Measurements from ENCODE around the gene SARS2. TPM values are rescaled to one million over a fixed set of nuclear protein-coding genes. Genes with fewer than 3 reads are reported as not detected.

Gene SARS2
- polyA plus RNA-seq, 1 donor, result 31.1 TPM

DNA sequence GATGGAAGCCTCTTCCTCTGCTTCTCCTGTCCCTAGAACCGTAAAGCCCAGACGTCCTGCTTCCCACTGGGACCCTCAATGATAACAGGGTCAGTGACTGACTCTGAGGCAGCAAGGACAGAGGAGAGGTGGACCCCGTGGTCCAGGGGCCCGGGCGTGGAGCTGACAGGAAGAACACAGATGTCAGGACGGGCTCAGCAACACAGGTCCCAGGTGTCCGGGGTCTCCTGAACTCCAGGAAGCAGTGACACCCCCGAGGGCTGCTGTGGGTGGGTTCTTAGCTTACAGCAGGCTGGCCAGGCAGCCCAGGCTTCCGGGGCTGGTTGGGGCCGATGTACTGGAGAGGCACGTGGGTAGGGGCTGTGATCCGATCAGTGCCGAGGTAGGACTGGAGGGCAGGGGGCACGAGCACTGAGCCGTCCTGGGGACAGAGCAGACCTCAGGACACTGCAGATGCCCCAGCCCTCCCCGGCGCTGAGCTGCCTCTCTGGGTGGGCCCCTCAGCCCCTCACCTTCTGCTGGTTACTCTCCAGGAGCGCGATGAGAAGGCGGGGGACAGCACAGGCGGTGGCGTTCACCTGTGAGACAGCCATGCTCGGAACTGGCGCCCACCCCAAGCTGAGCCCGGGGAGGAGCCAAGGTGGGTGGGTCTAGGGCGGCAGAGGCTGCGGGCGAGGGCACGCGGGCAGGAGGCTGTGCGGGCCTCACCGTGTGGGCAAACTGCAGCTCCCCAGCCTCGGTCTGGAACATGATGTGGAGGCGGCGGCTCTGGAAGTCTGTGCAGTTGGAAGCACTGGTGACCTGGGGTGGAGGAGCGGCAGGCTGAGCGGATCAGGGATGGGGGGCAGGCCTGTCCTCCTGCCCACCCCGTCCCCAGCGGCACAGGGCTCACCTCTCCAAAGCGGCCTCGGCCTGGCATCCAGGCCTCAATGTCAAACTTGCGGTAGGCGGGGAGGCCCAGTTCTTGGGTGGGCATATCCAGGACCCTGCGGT lies 14.9 kb downstream of the SARS2 start:
- DNase-seq, result no peak

DNA sequence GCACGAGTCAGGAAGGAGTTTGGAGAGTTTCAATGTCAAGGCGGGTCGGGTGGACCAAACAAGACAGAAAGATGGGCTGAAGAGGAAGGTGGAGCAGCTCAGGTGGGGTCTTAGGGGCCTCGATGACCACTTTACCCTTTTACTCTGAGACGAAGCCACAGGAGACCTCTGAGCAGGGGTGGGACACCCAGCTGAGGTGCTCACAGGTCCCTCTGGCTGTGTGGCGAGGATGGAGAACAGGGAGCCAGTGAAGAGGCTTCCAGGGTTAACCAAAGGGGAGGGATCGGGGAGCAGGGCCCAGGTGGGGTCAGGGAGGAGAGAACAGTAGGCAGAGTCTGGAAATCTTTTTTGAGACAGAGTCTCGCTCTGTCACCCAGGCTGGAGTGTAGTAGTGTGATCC lies 16.6 kb downstream of the SARS2 start:
- DNase-seq, result no peak

DNA sequence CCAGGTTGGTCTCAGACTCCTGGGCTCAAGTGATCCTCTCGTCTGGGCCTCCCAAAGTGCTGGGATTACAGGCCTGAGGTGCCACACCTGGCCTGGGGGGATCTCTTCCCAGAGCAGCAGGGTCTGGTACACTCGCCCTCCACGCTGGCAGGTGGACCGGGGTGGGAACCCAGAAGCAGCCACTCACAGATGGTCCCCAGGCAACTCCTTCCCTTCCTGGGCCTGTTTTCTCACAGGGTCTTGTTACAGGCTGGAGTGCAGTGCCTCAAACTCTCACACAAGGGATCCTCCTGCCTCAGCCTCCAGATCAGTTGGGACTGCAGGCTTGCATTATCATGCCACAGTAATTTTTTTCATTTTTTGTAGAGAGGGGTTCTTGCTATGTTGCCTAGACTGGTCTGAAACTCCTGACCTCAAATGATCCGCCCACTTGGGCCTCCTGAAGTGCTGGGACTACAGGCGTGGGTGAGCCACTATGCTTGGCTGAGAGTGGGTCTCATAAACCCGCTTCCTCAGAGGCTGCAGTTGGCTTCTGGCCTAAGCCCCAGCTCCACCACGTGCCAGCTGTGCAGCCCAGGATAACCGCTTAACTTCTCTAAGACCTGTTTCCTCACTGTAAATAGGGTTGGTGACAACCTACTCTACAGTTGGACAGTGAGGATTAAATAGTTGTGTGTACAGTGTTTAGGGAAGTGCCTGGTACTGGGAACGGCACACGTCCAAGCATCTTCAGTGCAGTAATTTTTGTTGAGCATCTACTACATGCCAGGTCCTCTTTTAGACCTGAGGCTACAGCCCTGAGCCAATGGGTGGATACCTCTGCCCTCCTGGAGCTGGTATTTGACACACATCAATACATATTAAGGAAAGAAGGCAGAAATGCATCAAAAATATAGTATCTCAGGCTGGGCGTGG lies 17.7 kb downstream of the SARS2 start:
- no peak for DNase-seq

DNA sequence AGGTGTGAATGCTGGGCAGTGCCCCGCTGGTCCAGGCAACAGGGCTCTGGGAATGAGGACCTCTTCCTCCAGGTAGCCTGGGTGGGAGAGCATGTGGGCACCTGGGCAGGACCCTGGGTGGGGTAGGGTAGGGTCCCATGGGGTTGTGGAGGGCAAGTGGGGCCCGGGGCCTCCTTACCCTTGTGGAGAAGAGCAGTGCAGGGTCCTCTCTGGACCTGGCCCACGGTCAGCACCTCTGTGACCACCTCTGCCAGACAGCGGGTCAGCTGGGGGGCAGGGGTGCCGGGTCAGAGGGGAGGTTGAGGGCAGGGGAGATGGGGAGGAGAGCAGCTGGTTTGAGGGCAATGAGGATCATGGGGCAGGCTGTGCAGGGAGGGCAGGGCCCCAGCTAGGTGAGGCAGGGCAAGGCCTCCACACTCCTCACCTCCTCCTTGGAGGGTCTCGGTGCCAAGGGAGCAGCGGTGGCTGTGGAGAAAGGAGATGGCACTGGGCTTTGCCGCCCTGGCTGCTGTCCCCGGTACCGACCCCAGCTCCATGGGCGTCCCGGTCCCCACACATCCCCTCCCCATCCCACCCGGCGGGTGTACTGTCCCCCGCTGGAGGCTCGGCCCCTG lies 19.1 kb downstream of the SARS2 start:
- DNase-seq, result no peak

DNA sequence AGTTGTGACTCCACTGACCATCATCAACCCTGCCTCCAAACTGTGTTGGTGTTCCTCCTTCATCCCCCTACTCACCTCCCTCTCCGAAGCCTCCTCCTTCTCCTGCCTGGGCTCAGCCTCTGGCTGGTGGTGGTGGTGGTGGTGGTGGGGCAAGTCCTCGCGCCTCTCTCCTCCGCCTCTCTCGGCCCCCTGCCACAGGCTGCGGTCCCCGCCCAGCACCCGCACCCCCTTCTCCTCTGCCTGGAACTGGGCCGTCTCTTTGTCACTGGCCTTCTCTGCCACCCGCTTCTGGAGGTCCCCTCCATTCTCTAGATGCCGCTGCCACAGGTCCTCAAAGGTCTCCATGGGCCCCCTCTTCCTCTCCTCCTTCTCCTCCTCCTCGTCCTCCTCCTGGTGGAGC lies 20.1 kb downstream of the SARS2 start:
- DNase-seq, result no peak

DNA sequence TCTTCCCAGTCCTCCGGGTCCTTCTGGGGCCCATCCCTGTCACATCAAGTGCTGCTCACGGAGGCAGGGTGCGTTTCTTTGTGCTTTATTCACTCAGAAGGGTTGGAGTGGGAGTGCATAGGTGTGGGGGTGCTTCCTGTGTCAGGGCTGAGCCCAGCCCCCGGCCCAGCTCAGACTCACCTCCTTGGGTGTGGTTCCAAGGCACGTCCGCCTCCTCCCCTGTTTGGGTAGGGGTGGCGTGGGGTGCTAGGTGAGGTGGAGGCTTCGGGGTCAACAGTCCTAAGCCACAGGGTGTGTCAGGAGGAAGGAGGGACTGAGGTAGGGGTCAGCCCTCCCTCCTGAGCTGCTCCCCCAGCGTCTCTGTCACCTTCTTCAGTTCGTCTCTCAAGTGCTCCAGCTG lies 21.7 kb downstream of the SARS2 start:
- no peak for DNase-seq

DNA sequence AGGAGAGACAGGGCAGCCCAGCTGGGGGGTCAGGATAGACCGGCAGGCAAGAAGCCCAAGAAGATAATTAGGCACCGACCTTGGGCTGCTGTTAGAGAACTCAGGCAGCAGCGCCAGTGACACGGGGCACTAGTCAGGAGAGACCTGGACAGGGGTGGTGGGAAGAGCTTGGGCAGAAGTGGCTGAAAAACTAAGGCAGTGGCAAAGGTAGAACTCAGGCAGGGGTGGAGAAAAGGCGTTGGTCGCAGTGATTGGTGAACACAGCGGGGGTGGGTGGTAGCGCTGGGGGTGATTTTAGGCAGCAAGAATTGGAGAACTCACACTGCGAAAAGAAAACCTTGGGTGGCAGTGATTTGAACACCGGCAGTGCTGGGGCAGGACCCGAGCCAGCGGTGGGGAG lies 22.9 kb downstream of the SARS2 start:
- DNase-seq, result no peak

DNA sequence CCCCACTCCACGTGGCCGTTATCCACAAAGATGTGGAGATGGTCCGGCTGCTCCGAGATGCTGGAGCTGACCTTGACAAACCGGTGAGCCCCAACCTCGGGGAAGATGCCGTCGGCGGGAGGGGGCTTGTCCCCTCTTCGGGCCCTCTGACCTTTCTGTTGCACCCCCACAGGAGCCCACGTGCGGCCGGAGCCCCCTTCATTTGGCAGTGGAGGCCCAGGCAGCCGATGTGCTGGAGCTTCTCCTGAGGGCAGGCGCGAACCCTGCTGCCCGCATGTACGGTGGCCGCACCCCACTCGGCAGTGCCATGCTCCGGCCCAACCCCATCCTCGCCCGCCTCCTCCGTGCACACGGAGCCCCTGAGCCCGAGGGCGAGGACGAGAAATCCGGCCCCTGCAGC lies 23.3 kb downstream of the SARS2 start:
- DNase-seq, result no peak

DNA sequence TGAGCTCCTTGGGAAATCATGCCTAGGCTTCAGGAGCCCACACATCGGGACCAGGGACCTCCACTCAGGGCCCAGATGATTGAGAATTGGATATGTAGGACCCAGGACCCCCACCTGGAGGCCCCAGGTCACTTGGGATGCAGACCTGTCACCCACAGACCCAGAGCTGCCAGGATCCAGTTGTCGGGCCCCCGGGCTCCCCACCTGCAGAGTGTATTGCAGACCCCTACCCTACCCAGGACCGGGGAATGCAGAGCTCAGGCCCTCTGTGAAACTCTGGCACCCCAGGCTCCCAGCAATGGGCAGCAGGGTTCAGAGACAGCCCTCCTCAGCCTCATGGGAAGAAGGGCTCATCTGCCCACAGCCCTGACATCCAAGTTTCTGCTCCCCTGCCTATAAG lies 24.9 kb downstream of the SARS2 start:
- no peak for DNase-seq

DNA sequence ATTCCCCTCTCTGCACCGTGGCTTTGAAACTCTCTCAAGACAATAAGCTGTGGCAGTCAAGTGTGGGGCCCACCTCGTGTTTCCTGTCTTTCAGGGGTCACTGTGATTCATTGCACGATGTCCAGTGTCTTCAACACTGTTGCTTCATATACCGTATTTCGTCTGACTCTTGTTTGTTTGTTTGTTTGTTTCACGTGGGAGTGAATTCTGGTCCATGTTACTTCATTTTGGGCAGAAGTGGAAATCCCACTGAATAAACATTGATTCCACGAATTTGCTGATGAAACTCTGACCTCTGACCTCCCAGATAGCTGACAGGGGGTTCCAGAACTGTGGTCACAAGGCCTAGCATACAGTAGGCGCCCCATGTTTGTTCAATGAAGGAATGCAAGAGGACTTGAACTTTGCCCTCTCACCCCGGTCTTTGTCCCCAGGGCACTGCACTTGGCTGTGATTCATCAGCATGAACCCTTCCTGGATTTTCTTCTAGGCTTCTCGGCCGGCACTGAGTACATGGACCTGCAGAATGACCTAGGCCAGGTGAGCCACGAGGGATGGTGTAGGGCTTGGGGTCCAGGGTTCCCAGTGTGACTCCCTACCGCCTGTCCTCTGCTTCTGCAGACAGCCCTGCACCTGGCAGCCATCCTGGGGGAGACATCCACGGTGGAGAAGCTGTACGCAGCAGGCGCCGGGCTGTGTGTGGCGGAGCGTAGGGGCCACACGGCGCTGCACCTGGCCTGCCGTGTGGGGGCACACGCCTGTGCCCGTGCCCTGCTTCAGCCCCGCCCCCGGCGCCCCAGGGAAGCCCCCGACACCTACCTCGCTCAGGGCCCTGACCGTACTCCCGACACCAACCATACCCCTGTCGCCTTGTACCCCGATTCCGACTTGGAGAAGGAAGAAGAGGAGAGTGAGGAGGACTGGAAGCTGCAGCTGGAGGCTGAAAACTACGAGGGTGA lies 25.7 kb downstream of the SARS2 start:
- no peak for DNase-seq

DNA sequence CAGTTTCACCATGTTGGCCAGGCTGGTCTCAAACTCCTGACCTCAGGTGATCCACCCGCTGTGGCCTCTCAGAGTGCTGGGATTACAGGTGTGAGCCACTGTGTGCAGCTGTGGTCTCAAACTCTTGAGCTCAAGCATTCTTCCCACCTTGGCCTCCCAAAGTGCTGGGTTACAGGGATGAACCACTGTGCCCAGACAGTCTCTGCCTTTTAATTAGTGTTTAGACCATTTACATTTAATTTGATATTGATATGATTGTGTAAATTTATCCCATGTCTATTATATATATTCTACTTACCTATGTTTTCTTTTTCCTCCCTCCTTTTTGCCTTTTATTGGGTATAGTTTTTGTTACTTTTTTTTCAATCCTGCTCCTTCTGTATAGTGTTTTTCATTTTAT lies 28.9 kb downstream of the SARS2 start:
- DNase-seq, result no peak

DNA sequence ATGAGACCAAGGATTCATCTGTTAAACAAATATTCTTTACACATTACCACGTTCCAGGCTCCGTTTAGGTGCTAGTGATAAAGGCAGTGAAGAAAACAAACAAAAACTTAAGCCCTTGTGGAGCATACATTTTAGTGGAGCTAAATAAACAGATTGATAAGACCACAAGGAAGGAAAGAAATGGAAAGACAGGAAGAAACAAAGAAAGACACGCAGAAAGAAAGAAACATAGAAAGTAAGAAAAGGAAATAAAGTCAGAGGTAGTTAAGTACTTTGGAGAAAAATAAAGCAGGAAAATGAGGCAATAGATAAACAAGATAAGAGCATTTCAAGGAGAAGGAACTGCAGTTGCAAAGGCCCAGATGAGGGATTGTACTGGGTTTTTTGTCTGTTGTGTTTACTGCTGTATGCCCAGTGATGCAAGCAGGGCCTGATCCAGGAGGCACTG lies 29.8 kb downstream of the SARS2 start:
- no peak for DNase-seq

DNA sequence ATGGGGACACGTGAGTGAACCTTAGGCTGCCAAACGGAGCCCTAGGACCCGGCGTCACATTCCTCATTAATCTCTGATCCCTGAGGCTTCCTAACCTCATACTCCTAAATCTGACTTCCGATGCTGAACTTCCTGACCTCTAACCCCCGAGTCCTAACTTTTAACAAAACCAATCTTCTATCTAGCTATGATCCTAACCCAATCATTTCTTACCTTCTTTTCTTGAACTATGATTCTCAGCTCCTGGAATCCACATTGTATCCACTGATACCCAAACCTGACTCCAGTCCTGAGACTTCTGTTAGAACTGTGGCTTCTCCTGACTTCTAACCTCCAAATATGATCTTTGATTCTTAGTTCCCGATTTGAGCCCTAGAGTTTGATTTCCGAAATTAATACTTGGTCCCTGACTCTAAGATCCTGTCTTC lies 30.3 kb downstream of the SARS2 start:
- no peak for DNase-seq

DNA sequence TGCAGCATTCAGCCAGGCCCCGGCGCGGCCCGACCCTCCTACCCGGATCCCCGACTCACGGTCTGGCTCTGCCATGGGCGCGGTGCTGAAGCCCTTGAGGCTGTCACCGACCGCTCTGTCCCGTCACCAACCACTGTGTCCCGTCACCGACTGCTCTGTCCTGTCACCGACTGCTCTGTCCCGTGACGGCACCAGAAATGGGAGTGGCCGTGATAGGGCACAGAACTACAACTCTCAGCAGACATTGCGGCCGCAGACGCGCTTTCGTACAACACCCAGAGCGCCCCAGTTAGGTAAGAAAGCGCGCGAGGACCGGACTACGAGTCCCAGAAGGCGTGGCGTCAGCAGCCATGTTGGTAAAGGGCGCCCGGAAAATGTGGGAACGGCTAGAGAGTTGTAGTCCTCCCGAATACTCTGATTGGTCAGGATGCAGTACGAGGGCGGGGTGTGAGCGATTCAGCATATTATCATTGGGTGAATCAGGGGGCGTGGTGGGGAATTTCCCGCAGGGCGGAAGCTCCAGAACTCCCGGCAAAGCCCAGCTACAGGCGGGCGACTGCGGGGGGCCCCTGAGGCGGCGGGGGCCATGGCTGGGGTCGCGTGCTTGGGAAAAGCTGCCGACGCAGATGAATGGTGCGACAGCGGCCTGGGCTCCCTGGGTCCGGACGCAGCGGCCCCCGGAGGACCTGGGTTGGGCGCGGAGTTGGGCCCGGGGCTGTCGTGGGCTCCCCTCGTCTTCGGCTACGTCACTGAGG lies 30.9 kb downstream of the SARS2 start, which contains the start of the genes NFKBIB and SIRT2:
NFKBIB (plus strand) TSS at position 523 of the 755 bp plus-strand sequence; CDS start at position 587, 64 bp downstream.
SIRT2 (minus strand) TSS at position 172 of the 755 bp plus-strand sequence; CDS start at position 75, 97 bp downstream.
- peak; percentile 99 for DNase-seq

DNA sequence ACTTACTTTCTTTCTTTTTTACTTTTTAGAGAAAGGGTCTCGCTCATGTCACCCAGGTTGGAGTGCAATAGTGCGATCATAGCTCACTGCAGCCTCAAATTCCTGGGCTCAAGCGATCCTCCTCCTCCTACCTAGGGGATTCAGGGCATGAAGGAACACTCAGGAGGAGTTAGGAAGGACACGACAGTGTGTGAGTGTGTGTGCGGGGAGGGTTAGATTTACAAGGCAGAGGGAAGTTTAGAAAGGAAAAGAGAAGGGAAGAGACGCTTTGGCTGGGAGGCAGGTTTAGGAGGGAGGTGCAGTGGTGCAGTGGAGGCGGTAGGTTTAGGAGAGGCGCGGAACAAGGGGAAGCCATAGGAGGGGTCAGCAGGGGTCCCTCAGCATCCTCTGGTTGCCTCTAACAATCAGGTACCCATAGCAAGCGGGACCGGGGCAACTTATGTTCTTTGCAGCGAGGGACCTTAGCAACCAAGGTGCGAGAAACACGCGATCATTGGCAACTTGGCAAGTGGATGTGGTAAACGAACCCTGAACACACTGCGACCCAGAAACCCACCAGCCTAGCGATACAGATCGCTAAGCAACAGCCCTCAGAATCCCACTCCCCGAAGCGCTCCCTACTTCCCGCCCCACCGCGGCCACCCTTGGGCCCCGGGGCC lies 31.6 kb downstream of the SARS2 start:
- DNase-seq, result no peak

DNA sequence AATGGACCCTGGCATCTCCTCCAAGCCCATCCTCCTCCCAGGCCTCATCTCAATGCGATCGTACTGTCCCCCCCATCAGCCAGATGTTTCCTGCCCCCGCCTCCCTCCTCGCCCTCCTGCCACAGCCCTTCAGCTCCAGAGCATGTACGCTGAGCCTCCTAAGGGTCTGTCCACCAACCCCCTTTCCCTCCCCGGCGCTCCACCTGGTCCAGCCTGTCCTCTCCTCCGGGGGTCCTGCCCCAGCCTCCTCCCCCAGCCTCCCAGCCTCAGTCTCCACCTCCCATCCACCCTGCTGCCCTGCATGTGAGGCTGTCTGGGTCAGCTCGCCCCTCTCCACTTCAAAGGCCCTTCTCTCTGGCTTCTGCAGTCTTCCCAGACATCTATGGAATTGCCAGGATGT lies 35.6 kb downstream of the SARS2 start:
- no peak for DNase-seq

DNA sequence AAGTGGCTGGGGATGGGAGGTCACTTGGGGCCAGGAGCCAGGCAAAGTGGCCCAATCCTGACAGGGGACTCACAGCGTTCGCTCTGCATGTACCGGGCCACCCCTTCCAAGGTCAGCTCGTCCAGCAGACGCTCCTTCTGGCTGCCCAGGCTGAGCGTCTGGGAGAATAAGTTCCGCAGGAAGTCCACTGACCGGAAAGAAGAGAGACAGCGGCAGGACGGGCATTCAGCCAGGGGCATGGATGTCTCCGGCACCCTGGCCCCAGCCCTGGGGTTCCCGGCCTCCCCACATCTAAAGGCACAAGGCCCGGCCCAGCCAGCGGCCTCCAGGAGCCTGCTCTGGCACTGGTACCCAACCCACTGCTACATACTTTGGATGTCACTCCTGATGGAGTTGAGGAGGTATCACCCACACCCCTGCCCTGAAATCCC lies 37.2 kb downstream of the SARS2 start:
- no peak for DNase-seq

DNA sequence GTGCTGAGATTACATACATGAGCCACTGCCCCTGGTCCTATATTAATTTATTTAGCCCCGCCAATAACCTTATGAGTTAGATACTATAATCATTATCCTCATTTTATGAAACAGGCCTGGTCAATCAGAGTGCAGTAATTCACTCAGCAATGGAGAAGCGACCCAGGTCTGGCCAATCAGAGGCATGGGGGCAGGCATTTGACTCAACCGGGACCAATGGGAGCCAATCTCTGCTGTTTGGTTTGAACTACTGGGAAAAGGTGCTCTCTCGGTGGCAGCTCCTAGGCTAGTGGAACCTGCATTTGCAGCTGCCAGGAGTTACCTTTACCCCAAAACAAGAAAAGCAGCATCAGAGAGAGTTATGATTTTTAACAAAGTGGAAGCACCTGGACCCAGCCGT lies 37.7 kb downstream of the SARS2 start:
- no peak for DNase-seq

DNA sequence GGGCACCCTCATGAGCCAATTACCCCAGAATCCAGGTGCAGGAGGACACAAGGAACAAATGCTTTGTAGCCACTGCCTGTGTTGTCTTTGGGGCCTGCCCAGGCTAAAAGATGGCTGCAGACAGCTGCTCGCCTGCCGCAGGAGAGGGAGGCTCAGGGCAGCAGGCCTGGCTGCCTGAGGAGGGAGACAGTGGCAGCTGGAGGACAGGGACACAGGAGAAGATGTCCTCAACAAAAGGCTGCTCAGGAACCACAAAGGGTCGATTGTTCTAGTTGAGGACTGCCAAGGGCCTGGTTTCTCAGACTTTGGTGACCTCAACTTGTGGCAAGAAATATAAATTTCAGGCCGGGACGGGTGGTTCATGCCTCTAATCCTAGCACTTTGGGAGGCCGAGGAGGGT lies 38.8 kb downstream of the SARS2 start:
- no peak for DNase-seq

DNA sequence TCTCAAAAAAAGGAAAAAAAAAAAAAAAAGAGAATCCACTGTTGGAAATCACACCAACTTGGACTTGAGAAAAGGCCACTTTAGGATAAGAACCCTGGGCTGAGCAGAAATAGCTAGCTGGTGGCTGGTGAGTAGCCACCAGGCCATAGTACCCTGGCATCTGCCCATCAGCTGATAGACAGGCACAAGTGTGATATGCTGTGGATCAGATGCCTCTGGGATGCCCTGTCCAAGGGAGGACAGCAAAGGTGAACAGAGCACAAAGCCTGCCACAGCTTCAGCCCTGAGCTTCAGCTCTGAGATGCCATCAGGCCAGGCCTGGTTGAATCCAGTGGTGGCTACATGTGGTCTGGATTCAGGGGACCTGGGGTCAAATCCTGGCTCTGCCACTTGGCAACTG lies 39.9 kb downstream of the SARS2 start:
- no peak for DNase-seq
